Endothelial cell of umbilical vein (primary cell): Measurements from ENCODE around the gene OR2F1. TPM values are rescaled to one million over a fixed set of nuclear protein-coding genes. Genes with fewer than 3 reads are reported as not detected.

Source experiments
- BruUV-seq: library from RNA; stranded (reverse); fragments of 400-500 nt; replicated peaks from 2 replicates; lab custom pipeline; 2021; lab: Mats Ljungman, UMichigan
- CTCF ChIA-PET: fragments of 300-600, 350-600 bp; sonication (Branson Sonifier 250); formaldehyde crosslinking; loops from one replicate; lab custom pipeline; 2021; ENCODE audit warnings: antibody characterized with exemption, inconsistent platforms; lab: Charles Lee
- POLR2A ChIA-PET: fragments of 300-600, 350-600 bp; sonication (Branson Sonifier 250); formaldehyde crosslinking; loops from one replicate; lab custom pipeline; 2021; ENCODE audit warnings: antibody characterized with exemption, inconsistent platforms; lab: Charles Lee
- DNase-seq: peaks from one replicate; pipeline ENCODE4 v3.0.0-alpha.2; 2011; ENCODE audit warnings: low read depth, low spot score
- FAIRE-seq: peaks from 2 replicates; lab custom pipeline; 2011; peaks lifted over from hg19 to GRCh38; lab: Jason Lieb, UNC
- H2AFZ ChIP-seq: 2 replicates; pipeline ENCODE4 v1.6.0; 2012; ENCODE audit warnings: low read depth, low read length, control low read depth, inconsistent platforms
- H3K27ac ChIP-seq: 2 replicates; pipeline ENCODE4 v1.5.1; 2011; ENCODE audit warnings: low read depth, mild to moderate bottlenecking, control low read depth, low read length, moderate library complexity; ENCODE audit not compliant: insufficient read depth
- H3K27me3 ChIP-seq, 2 experiments: 2 replicates each; pipeline versions ENCODE4 v1.6.0 to v1.6.1; 2011; ENCODE audit warnings: low read length in 2 of 2, mixed read lengths in 1 of 2; ENCODE audit not compliant: control insufficient read depth in 2 of 2, insufficient read depth in 2 of 2
- H3K36me3 ChIP-seq, 2 experiments: 2 replicates in 1 of 2; 3 replicates in 1 of 2; pipeline ENCODE4 v1.5.1; 2011; ENCODE audit warnings: low read length in 2 of 2, mild to moderate bottlenecking in 1 of 2, moderate library complexity in 1 of 2; ENCODE audit not compliant: control insufficient read depth in 2 of 2, insufficient read depth in 2 of 2; ENCODE audit errors: extremely low read depth in 1 of 2
- H3K4me1 ChIP-seq: 3 replicates; pipeline ENCODE4 v1.5.1; 2011; ENCODE audit warnings: mild to moderate bottlenecking, low read length; ENCODE audit not compliant: control insufficient read depth, insufficient read depth; ENCODE audit errors: extremely low read depth
- H3K4me2 ChIP-seq: 2 replicates; pipeline ENCODE4 v1.6.1; 2011; ENCODE audit warnings: low read length, control low read depth, mixed read lengths; ENCODE audit not compliant: insufficient read depth
- H3K4me3 ChIP-seq, 3 experiments: fragments of 200-600 bp in 1 of 3; sonication (generic), shearing (Covaris generic) in 1 of 3; replicated peaks in 1 of 3; 2 replicates each; pipeline ENCODE4 v1.5.1; 2011 to 2016; ENCODE audit warnings: control low read depth in 3 of 3, low read length in 3 of 3, mild to moderate bottlenecking in 2 of 3, inconsistent platforms in 1 of 3, low read depth in 1 of 3, moderate library complexity in 1 of 3; ENCODE audit not compliant: insufficient read depth in 1 of 3
- H3K79me2 ChIP-seq: 2 replicates; pipeline ENCODE4 v1.6.0; 2012; ENCODE audit warnings: low read length, inconsistent platforms; ENCODE audit not compliant: control insufficient read depth, insufficient read depth
- H3K9ac ChIP-seq: replicated peaks from 2 replicates; pipeline ENCODE3; 2011; ENCODE audit warnings: low read length, control low read depth; ENCODE audit not compliant: insufficient read depth; ENCODE audit errors: extremely low read depth
- H3K9me1 ChIP-seq: replicated peaks from 3 replicates; pipeline ENCODE4 v1.6.0; 2011; ENCODE audit warnings: mild to moderate bottlenecking, low read length; ENCODE audit not compliant: control insufficient read depth, insufficient read depth; ENCODE audit errors: extremely low read depth
- H3K9me3 ChIP-seq: replicated peaks from 2 replicates; pipeline ENCODE4 v1.5.1; 2012; ENCODE audit warnings: low read length, inconsistent platforms; ENCODE audit not compliant: control insufficient read depth, insufficient read depth
- H4K20me1 ChIP-seq: replicated peaks from 2 replicates; pipeline ENCODE3; 2011; ENCODE audit warnings: mild to moderate bottlenecking, low read length; ENCODE audit not compliant: control insufficient read depth, insufficient read depth; ENCODE audit errors: extremely low read depth
- CTCF ChIP-seq, 2 donors: IDR thresholded peaks; 1 replicate in 1 of 2; 2 replicates in 1 of 2; pipeline ENCODE4 v1.5.1; 2011; ENCODE audit warnings: low read length in 2 of 2, mild to moderate bottlenecking in 2 of 2, moderate library complexity in 2 of 2, control low read depth in 1 of 2, inconsistent platforms in 1 of 2, low read depth in 1 of 2; ENCODE audit not compliant: insufficient read depth in 1 of 2; ENCODE audit errors: extremely low read depth in 1 of 2
- EZH2 ChIP-seq: IDR thresholded peaks from 2 replicates; pipeline ENCODE4 v1.6.1; 2012; ENCODE audit warnings: borderline replicate concordance, low read depth, mild to moderate bottlenecking, moderate library complexity, low read length, inconsistent platforms; ENCODE audit not compliant: severe bottlenecking
- FOS ChIP-seq: IDR thresholded peaks from 2 replicates; pipeline ENCODE4 v1.6.1; 2011; ENCODE audit warnings: mild to moderate bottlenecking, low read length, moderate library complexity, borderline replicate concordance; ENCODE audit not compliant: insufficient read depth
- GATA2 ChIP-seq: IDR thresholded peaks from 2 replicates; pipeline ENCODE4 v1.7.0; 2011; ENCODE audit warnings: low read depth, mild to moderate bottlenecking, moderate library complexity, mixed read lengths, low read length; ENCODE audit not compliant: insufficient read length, insufficient read depth
- JUN ChIP-seq: IDR thresholded peaks from 2 replicates; pipeline ENCODE4 v1.6.1; 2011; ENCODE audit warnings: borderline replicate concordance, low read depth; ENCODE audit not compliant: insufficient read length, insufficient read depth
- MAX ChIP-seq: IDR thresholded peaks from 2 replicates; pipeline ENCODE4 v1.6.1; 2011; ENCODE audit not compliant: insufficient read depth, insufficient read length
- MYC ChIP-seq: IDR thresholded peaks from one replicate; pipeline ENCODE4 v1.6.1; 2011; ENCODE audit warnings: mild to moderate bottlenecking, low read depth, low read length
- POLR2A ChIP-seq: IDR thresholded peaks from 2 replicates; pipeline ENCODE4 v1.6.1; 2012; ENCODE audit warnings: low read depth, mild to moderate bottlenecking, control low read depth, low read length
- POLR2AphosphoS5 ChIP-seq: IDR thresholded peaks from 2 replicates; pipeline ENCODE4 v1.6.1; 2012; ENCODE audit warnings: low read depth, mild to moderate bottlenecking, control low read depth, low read length, moderate library complexity; ENCODE audit not compliant: insufficient read depth
- dilution Hi-C: fragments of 300-500 bp; cut with MboI; formaldehyde crosslinking; loops from one replicate; pipeline ENCODE4 v1.15.0; 2019; ENCODE audit warnings: low sequenced_read_pairs; ENCODE audit not compliant: extremely low pct_ligation_motif_present
- intact Hi-C: fragments of 100-400 bp; cut with micrococcal nuclease; formaldehyde crosslinking; loops from one replicate; pipeline ENCODE4 v1.10.0; 2022
- polyA plus RNA-seq, 4 experiments: library from polyadenylated mRNA; depleted of rRNA in 3 of 4; stranded (reverse) in 3 of 4; unstranded in 1 of 4; fragments of >200 nt; gene quantifications; 2 replicates each; pipeline versions ENCODE4 v1.2.1 to v1.2.3, GENCODE V29; 2011 to 2012; ENCODE audit warnings: missing spikeins in 1 of 4
- total RNA-seq: library from RNA; stranded (reverse); gene quantifications from 2 replicates; pipeline ENCODE4 v1.2.3, GENCODE V29; 2021

The OR2F1 gene
- total and polyA plus RNA-seq, 2 donors (not counting 3 experiments of a cell fraction or from before 2014, with no cell fraction given), result not detected

GRCh38 chr7:143980746-143981510, 26.3 kb downstream of the OR2F1 start:
- H2AFZ ChIP-seq, result no peak overlapping the region
- intact Hi-C loops (no loop called here), dilution Hi-C loops (no loop called here)
- peaks cover 18% of the 10 kb centered on the region for H3K4me1 ChIP-seq
- no peaks in the 10 kb centered on the region for H3K9me1 ChIP-seq
- no peak overlapping the region for H3K4me3 ChIP-seq
- POLR2A ChIA-PET, result no interaction called here
- no TSS peak for BruUV-seq
- H3K36me3 ChIP-seq, result no peaks in the 10 kb centered on the region
- no peaks in the 10 kb centered on the region for H3K79me2 ChIP-seq
- H3K4me2 ChIP-seq, result no peak overlapping the region
- no peak for DNase-seq
- H3K27ac ChIP-seq, result no peak overlapping the region
- CTCF ChIA-PET, result no interaction called here
- H3K9ac ChIP-seq, result no peak overlapping the region
- H3K9me3 ChIP-seq, result no peaks in the 10 kb centered on the region
- H4K20me1 ChIP-seq, result no peaks in the 10 kb centered on the region
- no peaks in the 10 kb centered on the region for H3K27me3 ChIP-seq
- no peak for TF ChIP-seq GATA2
- TF ChIP-seq MAX, result no peak
- no peak for TF ChIP-seq MYC
- no peak for TF ChIP-seq CTCF (IDR thresholded peaks at IDR 0.05; ENCODE audit: extremely low read depth in 1 of 2, insufficient read depth in 1 of 2, low read depth in 1 of 2, low read length in 2 of 2)
- TF ChIP-seq POLR2A, result no peak
- TF ChIP-seq POLR2AphosphoS5, result no peak
- no peak for TF ChIP-seq JUN
- no peak for TF ChIP-seq FOS
- TF ChIP-seq EZH2, result no peak
- no peak for FAIRE-seq
